Endodermal cell (in vitro differentiated cells): ENCODE measurements around the gene PCBP3. TPM values are rescaled to one million over a fixed set of nuclear protein-coding genes. Genes with fewer than 3 reads are reported as not detected.

Source experiments
- DNase-seq: peaks from one replicate; pipeline ENCODE4 v3.0.0-alpha.2; 2017
- H3K27ac ChIP-seq: 2 replicates; pipeline ENCODE4 v1.5.1; 2013; ENCODE audit warnings: mild to moderate bottlenecking, low read depth, low read length, moderate library complexity
- H3K27me3 ChIP-seq: 2 replicates; pipeline ENCODE4 v1.6.1; 2013; ENCODE audit warnings: mild to moderate bottlenecking, low read length, moderate library complexity; ENCODE audit not compliant: insufficient read depth, control insufficient read depth, poor library complexity, severe bottlenecking
- H3K36me3 ChIP-seq: 2 replicates; pipeline ENCODE4 v1.7.0; 2013; ENCODE audit warnings: mild to moderate bottlenecking, low read length, moderate library complexity; ENCODE audit not compliant: control insufficient read depth, insufficient read depth
- H3K4me1 ChIP-seq: one replicate; pipeline ENCODE4 v1.7.0; 2013; ENCODE audit warnings: low read length; ENCODE audit not compliant: control insufficient read depth, insufficient read depth
- H3K4me3 ChIP-seq: 2 replicates; pipeline ENCODE4 v1.5.1; 2013; ENCODE audit warnings: mild to moderate bottlenecking, low read length, moderate library complexity
- H3K9ac ChIP-seq: 2 replicates; pipeline ENCODE4 v1.6.1; 2013; ENCODE audit warnings: mild to moderate bottlenecking, low read length, moderate library complexity; ENCODE audit not compliant: poor library complexity, severe bottlenecking; ENCODE audit errors: extremely low read depth
- H3K9me3 ChIP-seq: 2 replicates; pipeline ENCODE4 v1.6.1; 2013; ENCODE audit warnings: mild to moderate bottlenecking, low read length, moderate library complexity; ENCODE audit not compliant: control insufficient read depth
- H3K27ac Mint-ChIP-seq: 2 replicates; pipeline ENCODE4 v1.8.0; 2020; ENCODE audit warnings: mixed read lengths
- H3K27me3 Mint-ChIP-seq: 2 replicates; pipeline ENCODE4 v1.8.0; 2021; ENCODE audit warnings: mild to moderate bottlenecking, mixed read lengths; ENCODE audit not compliant: insufficient read depth
- H3K36me3 Mint-ChIP-seq: 2 replicates; pipeline ENCODE4 v1.8.0; 2020; ENCODE audit warnings: low read depth, mixed read lengths
- H3K4me1 Mint-ChIP-seq: 2 replicates; pipeline ENCODE4 v1.8.0; 2020; ENCODE audit warnings: mixed read lengths
- H3K4me3 Mint-ChIP-seq: 2 replicates; pipeline ENCODE4 v1.8.0; 2020; ENCODE audit warnings: mild to moderate bottlenecking, moderate library complexity, mixed read lengths
- H3K9me3 Mint-ChIP-seq: 2 replicates; pipeline ENCODE4 v1.8.0; 2020; ENCODE audit warnings: mild to moderate bottlenecking, mixed read lengths
- WGBS, 2 experiments: methylation state at CpG; one replicate each; pipeline versions ENCODE4 v1.1.5 to v1.1.7; 2013; ENCODE audit warnings: missing lambda C conversion rate in 2 of 2, mixed read lengths in 1 of 2; ENCODE audit not compliant: insufficient coverage in 1 of 2, insufficient read length in 1 of 2; 5-methylcytosine and 5-hydroxymethylcytosine counted together
- total RNA-seq, 2 donors: library from RNA; stranded (reverse); fragmentation: NEBNext Ultra II Directional in 1 of 2; extraction: Animal tissue kit (Norgen Biotek cat#: 25700) in 1 of 2; gene quantifications; 2 replicates in 1 of 2; 3 replicates in 1 of 2; pipeline ENCODE4 v1.2.1, GENCODE V29; 2021
- TF ChIP-seq, protein P1 (sequence below): fragments of 200-600 bp; sonication (generic); conservative IDR thresholded peaks from 2 replicates; pipeline ENCODE4 v1.5.0; 2021; ENCODE audit warnings: antibody characterized with exemption, mild to moderate bottlenecking

The PCBP3 gene
- total RNA-seq, 2 donors from 2014 or later = 2.1 to 10.6 TPM

DNA sequence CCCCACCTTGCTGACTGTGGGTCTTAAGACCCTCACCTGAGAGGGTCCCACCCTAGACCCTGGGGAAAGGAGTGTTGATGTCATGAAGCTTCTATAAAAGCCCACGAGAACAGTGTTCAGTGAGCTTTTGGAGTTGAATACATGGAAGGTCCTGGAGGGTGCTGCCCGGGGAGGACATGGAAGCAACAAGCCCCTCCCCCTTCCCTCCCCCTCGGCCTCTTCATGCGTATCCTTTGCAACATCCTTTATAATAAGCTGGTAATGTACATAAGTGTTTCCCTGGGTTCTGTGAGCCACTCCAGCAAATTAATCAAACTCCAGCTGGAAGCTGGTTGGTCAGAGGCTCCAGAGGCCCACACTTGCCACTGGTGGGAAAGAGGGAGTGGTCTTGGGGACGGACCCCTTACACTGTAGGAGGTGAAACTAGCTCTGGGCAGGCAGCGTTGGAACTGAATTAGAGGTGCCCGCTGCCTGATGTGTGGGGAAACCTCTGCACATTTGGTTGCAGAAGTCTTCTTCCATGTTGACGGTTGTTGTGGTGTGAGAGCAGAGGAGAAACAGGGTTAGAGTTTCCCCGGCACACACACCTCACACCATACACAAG lies 323.4 kb downstream of the PCBP3 start:
- Mint-ChIP-seq H3K4me1 (no peaks in the 10 kb centered on the region), H3K27me3 (peaks cover 1% of the 10 kb centered on the region), H3K9me3 (peaks cover 39% of the 10 kb centered on the region), H3K4me3 (no peak overlapping the region), H3K27ac (no peak overlapping the region), H3K36me3 (peaks cover under 1% of the 10 kb centered on the region)
- no peaks in the 10 kb centered on the region for H3K4me1 ChIP-seq
- no peak for DNase-seq
- H3K9me3 ChIP-seq = peaks cover 17% of the 10 kb centered on the region
- no peak overlapping the region for H3K27ac ChIP-seq
- TF ChIP-seq, protein P1, sequence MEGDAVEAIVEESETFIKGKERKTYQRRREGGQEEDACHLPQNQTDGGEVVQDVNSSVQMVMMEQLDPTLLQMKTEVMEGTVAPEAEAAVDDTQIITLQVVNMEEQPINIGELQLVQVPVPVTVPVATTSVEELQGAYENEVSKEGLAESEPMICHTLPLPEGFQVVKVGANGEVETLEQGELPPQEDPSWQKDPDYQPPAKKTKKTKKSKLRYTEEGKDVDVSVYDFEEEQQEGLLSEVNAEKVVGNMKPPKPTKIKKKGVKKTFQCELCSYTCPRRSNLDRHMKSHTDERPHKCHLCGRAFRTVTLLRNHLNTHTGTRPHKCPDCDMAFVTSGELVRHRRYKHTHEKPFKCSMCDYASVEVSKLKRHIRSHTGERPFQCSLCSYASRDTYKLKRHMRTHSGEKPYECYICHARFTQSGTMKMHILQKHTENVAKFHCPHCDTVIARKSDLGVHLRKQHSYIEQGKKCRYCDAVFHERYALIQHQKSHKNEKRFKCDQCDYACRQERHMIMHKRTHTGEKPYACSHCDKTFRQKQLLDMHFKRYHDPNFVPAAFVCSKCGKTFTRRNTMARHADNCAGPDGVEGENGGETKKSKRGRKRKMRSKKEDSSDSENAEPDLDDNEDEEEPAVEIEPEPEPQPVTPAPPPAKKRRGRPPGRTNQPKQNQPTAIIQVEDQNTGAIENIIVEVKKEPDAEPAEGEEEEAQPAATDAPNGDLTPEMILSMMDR = no peak
- no peaks in the 10 kb centered on the region for H3K36me3 ChIP-seq
- H3K27me3 ChIP-seq = no peaks in the 10 kb centered on the region
- no peak overlapping the region for H3K4me3 ChIP-seq
- H3K9ac ChIP-seq = no peak overlapping the region
- WGBS, 2 experiments = 94% methylated on average over 6 of the region's 9 CpGs; no CpG with 5 or more reads in 1 of the 2 experiments

DNA sequence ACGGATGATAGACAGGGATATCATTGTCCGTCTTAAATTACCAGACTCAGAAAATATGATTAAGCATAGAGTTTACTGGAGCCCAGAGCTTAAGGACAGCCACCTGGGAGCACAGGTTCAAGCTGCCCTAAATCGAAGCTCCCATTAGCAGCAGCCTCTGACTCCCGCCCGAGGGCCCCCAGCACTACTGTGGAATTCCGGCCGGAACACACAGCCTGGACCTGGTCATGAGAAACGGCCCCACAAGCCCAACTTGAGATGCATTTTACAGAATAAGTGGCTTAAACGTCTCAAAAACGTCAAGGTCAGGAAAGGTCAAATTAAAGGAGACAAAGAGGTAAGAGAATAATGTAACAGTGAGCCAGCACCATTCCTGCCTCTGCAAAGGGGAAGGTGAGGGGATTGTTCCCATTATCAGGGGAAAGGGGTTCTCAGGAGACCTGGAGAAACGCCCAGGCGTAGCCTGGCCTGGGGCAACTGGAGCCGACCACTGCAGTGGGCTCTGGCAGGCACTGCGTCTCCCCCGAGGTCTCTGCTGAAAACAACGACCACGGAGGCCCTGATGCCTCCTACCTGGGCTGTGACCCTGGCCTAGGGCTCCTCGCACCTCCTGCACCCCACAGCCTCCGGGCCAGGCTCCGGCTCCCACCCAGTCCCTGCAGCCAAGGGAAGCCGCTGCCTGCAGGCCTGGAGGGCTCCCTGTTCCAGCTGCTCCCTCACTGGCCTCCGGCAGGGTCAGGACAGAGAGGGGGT lies 326.6 kb downstream of the PCBP3 start:
- Histone ChIP-seq H3K9ac (no peak overlapping the region), H3K27me3 (no peaks in the 10 kb centered on the region), H3K4me3 (no peak overlapping the region), H3K36me3 (no peaks in the 10 kb centered on the region), H3K27ac (no peak overlapping the region), H3K4me1 (peaks cover 5% of the 10 kb centered on the region), H3K9me3 (peaks cover 1% of the 10 kb centered on the region)
- Mint-ChIP-seq H3K27me3 (no peaks in the 10 kb centered on the region), H3K27ac (no peak overlapping the region), H3K9me3 (peaks cover 8% of the 10 kb centered on the region), H3K4me1 (no peaks in the 10 kb centered on the region), H3K4me3 (no peak overlapping the region), H3K36me3 (no peaks in the 10 kb centered on the region)
- no peak for DNase-seq
- WGBS, 2 experiments = 83 to 84% methylated on average over 16 to 22 of the region's 22 CpGs
- TF ChIP-seq, protein P1 = no peak

DNA sequence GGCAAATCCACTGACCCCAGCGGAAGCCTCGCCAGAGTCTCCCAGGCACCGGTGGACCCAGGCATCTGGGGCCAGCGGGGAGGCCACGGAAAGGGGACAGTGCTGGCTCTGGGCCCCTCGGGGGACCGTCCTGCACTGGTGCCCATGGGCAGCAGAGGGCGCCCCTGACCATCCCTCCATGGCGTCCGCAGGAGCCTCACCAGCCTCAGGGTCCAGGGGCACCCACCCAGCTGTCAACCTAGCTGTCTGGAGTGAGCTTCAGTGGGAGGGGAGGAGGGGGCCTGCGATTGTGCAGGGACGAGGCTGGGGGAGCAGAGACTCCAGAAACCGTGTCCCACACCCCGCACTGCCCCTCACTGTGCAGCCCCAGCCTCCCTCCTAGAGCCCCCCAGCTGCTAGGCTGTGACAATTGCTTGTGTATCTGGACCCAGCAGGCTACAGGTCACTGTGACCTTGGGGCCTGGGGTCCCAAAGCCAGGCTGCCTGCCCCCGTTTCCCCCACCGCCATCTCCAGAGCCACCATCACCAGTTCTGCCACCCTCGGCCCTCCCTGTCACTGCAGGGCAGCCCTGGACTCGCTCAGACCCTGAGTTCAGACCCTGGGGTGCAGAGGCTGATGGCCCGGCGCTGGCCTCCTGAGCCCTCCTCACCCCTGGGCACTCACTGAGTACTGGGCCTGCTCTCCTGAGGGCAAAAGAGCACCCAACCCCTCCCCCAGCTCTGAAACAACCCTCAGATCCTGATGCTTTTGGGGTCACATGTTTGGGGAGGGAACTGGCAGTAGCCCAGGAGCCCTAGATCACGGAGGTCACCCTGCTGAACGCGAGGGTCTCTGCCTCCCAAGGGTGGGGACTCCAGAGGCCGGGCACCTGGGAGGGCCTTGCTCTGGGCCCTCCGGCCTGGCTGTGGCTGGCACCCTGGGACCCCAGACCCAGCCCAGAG lies 327.4 kb downstream of the PCBP3 start:
- Mint-ChIP-seq H3K36me3 (no peaks in the 10 kb centered on the region), H3K9me3 (no peaks in the 10 kb centered on the region), H3K4me1 (peaks cover 6% of the 10 kb centered on the region), H3K27me3 (no peaks in the 10 kb centered on the region), H3K27ac (no peak overlapping the region), H3K4me3 (no peak overlapping the region)
- Histone ChIP-seq H3K4me1 (peaks cover 5% of the 10 kb centered on the region), H3K9me3 (no peaks in the 10 kb centered on the region), H3K36me3 (no peaks in the 10 kb centered on the region), H3K4me3 (no peak overlapping the region), H3K27me3 (no peaks in the 10 kb centered on the region), H3K9ac (no peak overlapping the region), H3K27ac (no peak overlapping the region)
- peak; percentile 92 for DNase-seq
- TF ChIP-seq, protein P1 = peak; percentile 94
- 48 to 68% methylated on average over 3 to 25 of the region's 25 CpGs for WGBS, 2 experiments
